Hepatic stellate cell (primary cell): ENCODE measurements around the gene STAM.
A peak's percentile ranks its signal among the peaks of the same experiment; 100 is the strongest.

Source experiments
- DNase-seq: peaks from one replicate; pipeline ENCODE4 v3.0.0; 2011; ENCODE audit warnings: low spot score

The STAM gene

DNA sequence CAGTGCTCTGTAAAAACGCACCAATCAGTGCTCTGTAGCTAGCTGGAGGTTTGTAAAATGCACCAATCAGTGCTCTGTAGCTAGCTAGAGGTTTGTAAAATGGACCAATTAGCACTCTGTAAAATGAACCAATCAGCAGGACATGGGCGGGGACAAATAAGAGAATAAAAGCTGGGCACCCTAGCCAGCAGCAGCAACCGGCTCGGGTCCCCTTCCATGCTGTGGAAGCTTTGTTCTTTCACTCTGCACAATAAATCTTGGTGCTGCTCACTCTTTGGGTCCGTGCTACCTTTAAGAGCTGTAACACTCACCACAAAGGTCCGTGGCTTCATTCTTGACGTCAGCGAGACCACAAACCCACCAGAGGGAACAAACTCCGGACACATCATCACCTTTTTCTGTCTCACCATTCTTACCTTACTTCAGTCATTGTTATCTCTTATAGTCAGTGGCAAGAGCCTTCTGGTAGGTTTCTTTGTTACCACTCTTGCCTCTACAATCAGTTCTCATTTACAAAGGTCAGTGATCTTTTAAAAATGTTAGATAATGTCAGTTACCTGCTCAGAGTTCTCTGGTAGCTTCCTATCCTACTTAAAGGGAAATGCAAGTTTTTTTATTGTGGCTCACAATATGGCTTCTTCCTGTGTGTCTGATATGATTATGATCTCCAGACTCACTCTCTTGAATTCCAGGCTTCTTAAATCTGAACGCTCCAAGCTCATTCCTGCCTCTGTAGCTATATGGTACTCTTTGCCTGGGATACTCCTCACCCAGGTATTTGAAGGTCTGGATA lies 4.5 kb downstream of the STAM start:
- no peak for DNase-seq

DNA sequence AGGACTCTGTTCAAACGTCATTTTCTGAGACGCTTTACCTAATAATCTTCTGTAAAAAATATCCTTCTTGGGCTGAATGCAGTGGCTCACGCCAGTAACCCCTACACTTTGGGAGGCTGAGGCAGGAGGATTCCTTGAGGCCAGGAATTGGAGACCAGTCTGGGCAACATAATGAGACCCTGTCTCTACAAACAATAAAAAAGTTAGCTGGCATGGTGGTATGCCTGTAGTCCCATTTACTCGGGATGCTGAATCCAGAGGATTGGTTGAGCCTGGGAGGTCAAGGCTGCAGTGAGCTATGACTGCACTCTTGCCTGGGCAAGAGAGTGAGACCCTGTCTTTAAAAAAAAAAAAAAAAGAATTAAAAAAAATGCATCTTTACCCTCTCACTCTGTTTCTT lies 5.1 kb downstream of the STAM start:
- DNase-seq = no peak

DNA sequence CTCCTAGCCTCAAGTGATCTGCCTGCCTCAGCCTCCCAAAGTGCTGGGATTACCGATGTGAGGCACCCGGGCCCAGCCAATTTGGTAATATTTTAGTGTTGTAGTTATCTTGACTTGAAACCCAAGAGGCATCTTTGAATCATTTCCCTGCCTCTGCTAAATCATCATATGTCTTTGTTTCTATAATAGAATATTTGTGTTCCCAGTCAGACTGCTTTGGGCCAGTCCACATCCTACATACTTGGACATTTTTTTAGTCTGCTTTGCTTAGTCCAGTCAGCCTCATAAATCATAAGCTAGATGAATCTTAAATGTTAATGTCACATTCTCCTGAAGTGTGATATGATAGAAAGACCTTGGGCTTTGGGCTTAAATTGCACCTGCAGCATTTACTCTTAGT lies 5.9 kb downstream of the STAM start:
- peak; percentile 23 for DNase-seq

DNA sequence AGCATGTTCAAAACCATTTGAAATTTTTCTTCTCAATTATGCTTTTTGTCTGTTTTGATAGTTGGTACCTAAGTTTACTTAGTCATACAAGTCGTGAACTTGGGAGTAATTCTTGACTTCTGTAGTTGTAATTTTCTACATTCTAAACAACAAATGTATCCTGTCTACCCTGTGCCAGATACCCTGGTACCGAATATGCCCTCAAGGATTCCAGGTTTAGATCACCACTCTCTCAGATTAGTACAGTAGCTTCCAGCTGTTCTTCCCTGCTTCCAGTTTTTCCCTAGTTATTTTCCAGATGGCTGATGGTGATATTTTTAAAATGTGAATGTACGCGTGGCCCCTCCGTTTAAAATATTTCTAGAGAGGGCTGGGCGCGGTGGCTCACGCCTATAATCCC lies 6.5 kb downstream of the STAM start:
- DNase-seq = no peak

DNA sequence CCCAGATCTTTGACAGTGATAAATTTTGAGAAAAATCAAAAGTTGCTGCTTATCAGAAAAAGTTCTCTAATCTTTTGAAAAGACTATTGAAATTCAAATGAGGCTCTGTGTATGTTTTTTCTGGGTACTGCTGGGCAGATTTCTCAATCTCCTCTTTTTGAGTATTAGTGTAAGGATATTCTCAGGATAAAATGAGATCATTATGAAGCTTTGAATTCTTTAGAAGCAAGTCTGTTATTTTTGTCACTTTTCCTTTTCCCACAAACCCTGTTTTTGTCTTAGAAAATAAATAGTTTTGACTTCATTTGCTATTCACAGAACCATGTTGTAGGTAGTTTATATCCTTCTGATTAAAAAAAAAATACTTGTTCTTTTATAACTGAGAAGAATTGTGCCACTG lies 7.9 kb downstream of the STAM start:
- no peak for DNase-seq

DNA sequence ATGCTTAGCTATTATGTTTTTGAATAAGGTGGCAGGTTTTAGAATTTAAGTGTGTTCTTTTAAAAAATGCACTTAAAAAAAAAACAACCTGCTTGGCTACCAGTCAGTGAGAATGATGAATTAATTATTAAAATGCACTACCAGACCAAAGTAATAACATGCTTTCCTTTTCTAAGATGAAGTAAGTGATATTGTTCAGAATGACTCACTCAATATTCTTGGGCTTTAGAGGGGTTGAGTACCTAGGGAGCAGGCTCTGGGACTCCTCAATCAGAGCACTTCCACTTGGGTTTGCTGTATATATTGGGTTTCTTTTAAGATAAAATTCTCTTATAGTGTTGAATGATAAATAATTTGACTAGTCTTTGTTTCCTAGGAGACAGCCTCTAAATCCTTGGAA lies 8.6 kb downstream of the STAM start:
- no peak for DNase-seq

DNA sequence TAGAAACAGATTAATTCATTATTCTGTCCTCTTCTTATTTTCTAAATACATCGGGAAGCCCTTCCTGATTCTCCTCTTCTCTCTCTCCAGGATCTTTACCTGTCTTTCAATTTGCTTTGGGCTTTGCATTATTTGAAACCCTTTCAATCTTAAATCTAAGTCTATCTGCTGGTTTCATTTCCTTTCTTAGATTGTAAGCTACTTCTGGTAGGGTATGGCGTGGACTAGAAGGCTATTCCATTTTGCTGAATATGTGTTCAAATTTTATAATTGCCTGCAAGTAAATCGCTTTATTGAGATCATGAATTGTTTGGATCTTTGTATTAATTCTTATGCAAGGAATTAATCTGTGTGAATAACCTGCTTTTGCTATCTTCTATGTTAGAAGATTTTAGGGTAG lies 11.1 kb downstream of the STAM start:
- DNase-seq = no peak

DNA sequence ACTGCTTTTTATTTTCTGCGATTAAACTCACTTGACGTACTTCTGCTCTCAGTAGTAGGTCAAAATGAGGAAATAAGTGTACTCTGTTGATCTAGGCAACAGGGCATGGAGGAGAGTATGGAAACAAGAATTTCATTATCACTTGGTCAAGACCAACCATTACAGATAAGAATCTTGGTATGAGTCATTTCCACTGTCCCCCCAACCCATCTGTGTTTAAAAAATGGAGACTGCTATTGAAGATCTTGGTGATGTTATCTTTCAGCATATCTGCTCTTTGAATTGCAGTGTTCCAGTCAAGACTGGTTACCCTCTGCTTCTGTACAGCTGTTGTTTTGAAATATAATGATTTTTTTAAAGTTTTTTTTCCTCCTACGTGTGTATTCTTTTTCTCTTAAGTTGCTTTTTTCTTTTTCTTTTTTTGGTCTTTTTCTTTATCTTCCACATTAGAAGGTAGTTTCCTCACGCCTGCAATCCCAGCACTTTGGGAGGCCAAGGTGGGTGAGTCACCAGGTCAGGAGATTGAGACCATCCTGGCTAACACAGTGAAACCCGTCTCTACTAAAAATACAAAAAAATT lies 11.7 kb downstream of the STAM start:
- no peak for DNase-seq

DNA sequence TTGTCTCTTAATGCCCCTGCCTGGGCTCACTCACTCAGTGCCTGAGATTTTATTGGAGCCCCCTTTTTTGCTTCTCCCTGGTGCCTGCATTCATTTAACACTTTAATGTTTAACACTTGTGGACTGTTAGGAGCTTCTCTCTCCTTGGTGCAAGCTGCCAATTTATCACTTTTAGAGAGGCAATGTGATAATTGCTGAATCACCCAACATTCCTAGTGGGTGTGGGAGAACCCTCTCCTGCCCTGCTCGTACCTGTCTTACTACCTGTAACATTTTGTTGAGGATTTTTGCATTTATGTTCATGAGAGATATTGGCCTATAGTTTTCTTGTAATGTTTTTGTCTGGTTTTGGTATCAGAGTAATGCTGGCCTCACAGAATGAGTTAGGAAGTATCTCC lies 13.2 kb downstream of the STAM start:
- no peak for DNase-seq

DNA sequence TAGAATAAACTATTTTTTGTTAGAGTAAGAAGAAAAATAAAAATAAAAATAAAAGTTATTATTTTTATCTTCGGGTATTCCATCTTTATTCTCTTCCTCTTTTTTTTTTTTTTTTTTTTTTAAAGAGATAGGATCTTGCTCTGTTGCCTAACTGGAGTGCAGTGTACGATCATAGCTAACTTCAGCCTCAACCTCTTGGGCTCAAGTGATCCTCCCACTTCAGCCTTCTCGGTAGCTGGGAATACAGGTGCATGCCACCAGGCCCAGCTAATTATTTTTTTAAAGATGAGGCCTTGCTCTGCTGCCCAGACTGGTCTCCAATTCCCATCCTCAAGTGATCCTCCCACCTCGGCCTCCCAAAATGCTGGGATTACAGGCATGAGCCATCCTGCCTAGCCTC lies 15.4 kb downstream of the STAM start:
- DNase-seq = no peak

DNA sequence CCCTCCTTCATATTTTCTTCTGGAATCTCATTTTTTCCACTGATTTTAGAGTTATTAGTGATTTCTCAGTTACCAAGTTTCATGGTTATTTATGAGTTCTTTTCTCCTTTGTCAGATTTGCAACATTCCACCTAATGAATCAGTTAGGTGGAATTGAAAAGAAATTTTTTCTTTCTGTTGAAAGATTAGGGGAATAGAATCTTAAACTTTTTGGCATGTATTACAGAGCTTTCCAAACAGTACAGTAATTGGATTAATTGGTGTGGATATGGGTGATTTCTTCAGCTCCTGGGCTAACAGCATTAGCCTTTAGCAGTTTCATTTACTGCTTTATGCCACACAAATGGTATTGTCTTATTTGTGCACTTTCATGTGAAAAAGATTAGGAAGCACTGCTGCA lies 17.0 kb downstream of the STAM start:
- no peak for DNase-seq

DNA sequence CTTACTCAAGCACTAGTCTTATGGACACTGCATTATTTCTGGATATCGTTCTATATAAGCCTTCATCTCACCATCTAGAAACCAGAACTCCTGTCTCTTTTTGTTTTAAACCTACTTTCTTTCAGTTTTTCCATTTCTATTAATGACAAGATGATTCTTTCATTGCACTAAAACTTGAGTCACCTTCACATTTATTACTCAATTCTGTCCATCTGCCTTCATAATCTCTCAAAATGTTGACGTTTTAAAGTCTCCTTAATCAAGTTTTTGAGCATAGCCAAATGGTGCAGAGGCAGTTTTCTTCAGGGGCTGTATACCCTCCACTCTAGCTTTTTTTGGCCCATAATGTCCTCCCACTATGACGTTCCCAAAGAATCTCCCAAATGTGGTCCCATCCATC lies 17.6 kb downstream of the STAM start:
- DNase-seq = no peak

DNA sequence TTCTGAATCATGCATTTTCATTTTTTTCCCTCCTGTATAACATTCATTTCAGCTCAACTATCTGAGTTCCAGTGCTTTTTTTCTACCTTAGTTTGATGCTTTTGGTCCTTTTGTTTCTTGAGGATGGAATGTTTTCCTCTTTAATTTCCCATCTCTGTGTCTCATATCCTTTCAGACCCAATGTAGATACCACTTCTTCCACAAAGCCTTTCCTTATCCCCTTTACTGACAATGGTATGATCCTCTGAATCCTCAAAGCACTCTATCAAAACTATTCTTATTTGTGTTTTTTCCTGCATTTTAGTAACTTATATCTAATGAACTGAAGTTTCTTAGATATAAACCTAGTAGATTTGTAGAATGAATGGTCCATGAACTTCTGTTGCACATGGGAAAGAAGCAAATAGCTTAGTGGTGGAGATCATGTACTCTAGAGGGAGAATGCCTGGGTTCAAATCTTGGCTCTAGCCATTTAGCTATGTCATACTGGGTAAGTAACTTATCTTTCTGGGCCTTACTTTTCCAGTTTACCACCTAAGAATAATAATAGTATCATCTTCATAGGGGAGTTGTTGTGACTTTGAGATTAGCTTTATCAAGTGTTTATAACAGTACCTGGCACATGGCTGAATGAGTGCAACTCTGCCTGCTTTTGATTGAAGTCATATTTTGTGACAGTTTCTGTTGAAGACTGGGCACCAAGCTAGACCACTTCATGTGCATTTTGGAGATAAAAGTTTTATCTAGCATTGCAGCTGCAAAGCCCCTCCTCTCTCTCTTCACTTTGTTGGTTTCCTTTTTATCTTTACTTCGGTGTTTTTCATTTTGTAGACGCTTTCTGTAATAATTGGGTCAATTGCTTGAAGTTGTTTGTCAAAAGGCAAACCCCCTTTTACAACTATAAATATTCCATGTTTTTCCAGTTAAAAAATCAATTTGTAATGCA lies 18.5 kb downstream of the STAM start:
- DNase-seq = no peak

DNA sequence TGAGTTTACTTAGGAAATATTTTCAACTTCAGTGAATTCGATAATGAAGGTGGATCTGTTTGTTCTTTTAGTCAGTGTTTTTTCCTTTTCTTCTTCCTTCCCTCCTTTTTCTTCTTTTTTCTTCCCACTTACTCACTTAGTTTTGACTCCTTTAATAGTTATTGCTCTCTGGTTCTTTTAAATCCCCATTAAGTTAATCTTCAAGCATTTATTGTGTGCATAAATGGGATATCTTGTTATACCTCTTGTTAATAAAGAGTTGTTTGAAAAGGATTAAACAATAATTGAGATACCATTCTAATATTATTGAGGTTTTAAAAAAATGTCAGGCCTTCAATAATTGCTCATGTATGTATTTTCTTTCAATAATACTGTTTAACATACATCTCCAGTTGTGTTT lies 19.5 kb downstream of the STAM start:
- DNase-seq = no peak

DNA sequence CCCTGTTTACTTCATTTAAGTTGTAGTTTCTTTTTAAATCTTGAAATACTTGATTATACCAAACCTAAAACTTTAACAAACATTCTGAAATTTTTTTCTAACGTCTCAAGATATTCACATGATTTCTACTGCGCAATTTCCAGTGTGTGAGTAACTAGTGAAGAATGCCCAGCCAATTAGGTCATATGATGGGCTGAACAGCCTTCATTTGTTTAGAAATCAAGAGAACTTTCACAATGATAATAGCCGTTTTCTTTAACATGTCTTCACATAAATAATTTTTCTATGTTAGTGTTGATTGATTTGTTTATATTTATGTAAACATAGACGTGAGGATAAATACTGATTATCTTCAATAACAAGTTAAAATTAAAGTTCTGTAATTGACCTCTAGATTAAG lies 21.8 kb downstream of the STAM start:
- peak; percentile 55 for DNase-seq

DNA sequence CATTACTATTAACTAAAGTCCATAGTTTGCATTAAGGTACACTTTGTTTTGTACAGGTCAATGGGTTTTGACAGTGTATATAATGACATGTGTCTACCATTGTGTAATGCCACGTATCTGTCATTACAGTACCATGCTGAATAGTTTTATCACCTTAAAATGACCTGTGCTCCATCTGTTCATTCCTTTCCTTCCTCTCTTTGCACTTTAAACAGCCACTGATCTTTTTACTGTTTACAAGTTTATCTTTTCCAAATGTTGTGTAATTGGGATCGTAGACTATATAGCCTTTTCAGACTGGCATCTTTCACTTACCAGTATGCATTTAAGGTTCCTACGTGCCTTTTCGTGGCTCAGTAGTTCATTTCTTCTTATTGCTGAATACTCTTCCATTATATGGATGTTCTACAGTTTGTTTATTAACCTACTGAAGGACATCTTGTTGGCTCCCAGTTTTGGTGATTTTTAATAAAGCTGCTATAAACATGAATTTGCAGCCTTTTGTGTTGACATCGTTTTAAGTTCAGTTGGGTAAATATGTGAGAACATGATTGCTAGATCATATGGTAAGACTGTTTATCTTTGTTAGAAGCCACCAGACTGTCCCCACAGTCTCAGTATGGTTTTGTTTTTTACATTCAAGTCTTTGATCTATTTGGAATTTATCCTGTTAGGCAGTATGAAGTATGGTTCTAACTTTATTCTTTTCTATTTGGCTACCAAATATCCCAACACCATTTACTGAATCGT lies 24.7 kb downstream of the STAM start:
- no peak for DNase-seq

DNA sequence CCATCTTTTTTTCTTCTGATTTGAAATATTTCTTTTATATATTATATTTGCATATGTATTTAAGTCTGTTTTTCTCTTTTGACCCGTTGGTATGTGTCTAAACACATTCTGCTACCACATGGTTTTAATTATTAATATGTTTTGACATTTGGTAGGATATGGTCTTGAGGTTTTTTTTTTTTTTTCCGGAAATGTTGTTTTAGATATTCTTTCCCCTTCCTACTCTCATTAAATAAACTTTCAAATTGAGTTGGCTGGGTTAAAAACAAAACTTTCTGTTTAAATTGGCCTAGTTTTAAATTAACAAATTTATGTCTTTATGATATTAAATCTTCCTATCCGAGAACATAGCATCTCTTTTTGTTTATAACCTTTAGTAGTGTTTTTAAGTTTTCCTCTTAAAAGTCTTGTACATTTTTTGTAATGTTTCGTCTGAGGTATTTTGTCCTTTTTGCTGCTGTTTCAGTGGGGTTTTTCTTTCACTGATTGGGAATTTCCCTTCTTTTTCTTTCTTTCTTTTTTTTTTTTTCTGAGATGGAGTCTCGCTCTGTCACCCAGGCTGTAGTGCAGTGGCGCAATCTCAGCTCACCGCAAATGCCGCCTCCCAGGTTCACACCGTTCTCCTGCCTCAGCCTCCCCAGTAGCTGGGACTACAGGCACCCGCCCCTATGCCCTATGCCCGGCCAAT lies 25.4 kb downstream of the STAM start:
- DNase-seq = no peak

DNA sequence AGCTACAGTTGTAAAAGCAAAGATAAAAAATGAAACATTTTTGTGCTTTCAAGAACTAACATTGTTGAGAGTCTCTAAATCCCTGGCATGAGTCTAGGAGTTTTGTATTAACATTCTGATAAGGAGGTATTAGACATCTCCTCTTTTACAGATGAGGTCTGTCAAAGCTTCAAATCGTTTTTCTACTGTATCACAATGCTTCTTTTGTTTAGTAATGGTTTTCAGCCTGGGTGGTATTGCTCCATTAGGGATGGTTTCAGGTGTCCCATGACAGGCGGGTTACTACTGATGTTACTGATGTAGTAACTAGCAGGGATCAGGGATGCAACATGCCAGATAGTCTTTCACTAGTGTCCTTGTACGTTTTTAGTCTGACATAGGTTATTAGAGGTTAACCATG lies 27.4 kb downstream of the STAM start:
- DNase-seq = no peak

DNA sequence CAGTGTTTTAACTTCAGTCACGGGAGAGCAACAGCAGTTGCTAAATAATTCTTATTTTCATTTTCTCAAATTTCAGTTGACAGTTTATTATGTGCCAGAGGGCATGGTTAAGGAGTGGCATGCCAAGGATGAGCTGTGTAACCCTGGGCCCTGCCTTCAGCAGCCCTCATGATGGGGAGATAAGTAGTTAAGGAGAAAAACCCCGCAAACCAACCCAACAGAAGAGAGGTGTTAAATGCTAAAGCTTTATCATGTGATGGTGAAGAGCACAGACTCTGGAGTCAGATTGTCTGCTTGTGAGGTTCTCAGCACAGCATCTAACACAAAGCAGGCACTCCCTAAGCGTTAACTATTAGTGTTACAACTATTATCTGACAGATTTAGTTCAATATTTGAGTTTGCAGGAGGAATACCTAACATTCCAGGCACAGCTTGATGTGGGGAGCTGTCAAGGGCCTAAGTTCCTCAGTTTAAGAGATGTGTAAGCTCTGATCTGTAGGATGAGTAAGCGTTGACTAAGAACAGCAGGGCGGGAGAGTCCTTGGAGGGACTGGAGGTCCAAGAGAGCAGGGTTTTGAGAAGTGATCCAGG lies 29.6 kb downstream of the STAM start:
- peak; percentile 72 for DNase-seq

DNA sequence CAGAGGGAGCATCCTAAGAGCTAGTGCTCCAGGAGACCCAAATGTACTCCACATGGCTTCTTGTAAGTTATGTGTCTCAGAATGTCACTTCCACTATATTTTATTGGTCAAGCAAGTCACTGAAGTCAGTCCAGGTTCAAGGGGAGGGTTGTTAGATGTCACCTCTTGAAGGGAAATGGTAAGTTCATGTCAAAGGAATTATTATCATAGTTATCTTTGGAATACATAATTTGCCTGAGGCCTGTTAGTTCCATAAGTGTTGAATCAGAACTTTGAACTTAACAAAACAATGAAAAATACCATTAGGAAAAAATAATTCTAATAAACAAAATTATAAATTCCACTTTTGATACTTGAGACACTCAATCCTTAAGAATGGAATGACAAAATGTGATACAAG lies 30.6 kb downstream of the STAM start:
- DNase-seq = no peak

DNA sequence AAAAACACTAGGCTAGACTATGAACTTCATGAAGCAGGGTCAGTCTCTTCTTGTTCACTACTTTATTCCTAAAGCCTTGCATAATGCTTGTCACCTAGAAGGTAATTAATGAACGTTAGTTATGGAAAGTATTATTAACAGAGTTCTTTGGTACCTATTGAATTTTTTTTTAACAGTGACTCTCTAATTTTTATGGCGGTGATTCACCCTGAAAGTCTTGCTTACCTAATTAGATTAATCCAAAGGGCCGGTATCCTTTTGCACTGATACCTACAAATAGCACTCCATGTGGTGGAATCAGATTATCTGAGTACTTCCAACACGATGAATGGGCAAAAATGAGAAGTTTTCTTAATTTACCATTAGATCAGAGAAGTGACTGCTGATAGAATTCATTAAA lies 31.7 kb downstream of the STAM start:
- DNase-seq = no peak
